Retinal pigment epithelial cell (primary cell): ENCODE data around the gene CELSR1.

Experiments used
- DNase-seq: peaks from one replicate; pipeline ENCODE4 v3.0.0-alpha.2; 2010; ENCODE audit warnings: low read depth
- H3K4me3 ChIP-seq: 2 replicates; pipeline ENCODE4 v1.5.1; 2011; ENCODE audit warnings: mild to moderate bottlenecking, low read length, control low read depth, moderate library complexity
- TF ChIP-seq, protein P1 (sequence below): conservative IDR thresholded peaks from 2 replicates; pipeline ENCODE4 v1.5.1; 2011; ENCODE audit warnings: low read depth, low read length, control low read depth, inconsistent platforms

CELSR1 gene

DNA sequence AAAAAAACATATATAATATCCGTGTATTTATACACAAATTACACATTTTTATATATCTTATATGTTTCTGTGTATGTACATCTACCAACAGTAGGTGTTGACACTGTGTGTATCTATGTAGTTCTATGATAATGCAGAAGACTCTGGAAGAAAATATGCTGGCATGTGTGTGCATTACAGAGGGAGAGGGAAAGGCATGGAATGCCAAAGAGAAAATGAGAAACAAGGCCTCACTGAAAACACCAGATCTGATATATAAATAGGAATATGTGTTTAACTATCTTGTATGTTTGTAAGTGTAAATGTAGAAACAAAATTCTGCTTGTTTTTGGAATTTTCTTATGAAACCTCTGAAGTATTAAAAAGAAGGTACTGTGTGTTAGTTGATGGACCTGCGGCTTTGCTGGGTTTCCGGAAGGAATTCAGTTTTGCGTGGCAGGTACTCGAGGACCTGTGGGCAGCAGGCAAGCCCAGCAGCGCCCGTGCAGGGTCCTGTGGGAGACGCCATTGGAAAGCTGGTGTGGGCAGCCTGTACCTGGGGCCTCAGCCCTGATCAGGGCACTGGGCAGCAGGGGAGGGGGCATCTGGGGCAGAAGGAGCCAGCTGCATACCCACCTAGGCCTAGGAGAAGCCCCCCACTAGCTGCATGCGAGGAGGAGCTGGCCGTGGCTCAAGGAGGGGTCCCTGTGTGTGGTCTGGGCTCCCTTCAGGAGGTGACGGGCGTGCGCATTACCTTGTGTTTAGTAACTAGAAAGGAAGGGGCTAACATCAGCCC is 209.5 kb downstream of the CELSR1 start:
- DNase-seq = no peak
- no peak overlapping the region for H3K4me3 ChIP-seq
- TF ChIP-seq, protein P1, sequence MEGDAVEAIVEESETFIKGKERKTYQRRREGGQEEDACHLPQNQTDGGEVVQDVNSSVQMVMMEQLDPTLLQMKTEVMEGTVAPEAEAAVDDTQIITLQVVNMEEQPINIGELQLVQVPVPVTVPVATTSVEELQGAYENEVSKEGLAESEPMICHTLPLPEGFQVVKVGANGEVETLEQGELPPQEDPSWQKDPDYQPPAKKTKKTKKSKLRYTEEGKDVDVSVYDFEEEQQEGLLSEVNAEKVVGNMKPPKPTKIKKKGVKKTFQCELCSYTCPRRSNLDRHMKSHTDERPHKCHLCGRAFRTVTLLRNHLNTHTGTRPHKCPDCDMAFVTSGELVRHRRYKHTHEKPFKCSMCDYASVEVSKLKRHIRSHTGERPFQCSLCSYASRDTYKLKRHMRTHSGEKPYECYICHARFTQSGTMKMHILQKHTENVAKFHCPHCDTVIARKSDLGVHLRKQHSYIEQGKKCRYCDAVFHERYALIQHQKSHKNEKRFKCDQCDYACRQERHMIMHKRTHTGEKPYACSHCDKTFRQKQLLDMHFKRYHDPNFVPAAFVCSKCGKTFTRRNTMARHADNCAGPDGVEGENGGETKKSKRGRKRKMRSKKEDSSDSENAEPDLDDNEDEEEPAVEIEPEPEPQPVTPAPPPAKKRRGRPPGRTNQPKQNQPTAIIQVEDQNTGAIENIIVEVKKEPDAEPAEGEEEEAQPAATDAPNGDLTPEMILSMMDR = no peak

DNA sequence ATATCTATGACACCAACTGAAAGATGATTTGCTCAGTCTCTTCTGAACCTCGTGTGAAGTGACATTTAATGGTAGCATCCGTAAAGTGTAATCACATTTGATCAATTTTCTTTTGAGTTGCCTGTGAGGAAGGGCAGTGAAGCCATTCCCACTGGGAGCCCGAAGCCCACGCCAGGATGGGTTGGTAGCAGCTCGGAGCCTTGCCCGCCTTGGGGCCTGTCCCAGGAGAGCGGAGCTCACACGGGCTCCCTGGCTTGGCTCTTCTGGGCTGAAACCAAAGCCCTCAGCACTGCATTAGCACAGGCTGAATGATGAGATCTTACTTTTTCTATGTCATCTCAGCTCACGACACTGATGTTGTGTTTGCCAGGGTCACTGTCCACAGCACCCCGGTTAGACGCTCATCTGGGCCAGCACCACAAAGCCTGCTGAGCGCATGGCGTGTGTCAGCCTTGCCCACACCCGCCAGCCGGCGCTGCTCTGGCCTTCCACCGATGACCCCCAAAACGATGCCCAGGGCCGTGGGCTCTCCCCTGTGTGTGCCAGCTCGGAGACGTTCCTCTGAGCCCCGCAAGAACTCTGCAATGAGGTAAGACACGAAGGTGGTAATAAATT is 211.2 kb downstream of the CELSR1 start:
- no peak overlapping the region for H3K4me3 ChIP-seq
- TF ChIP-seq, protein P1 = no peak
- DNase-seq = no peak

DNA sequence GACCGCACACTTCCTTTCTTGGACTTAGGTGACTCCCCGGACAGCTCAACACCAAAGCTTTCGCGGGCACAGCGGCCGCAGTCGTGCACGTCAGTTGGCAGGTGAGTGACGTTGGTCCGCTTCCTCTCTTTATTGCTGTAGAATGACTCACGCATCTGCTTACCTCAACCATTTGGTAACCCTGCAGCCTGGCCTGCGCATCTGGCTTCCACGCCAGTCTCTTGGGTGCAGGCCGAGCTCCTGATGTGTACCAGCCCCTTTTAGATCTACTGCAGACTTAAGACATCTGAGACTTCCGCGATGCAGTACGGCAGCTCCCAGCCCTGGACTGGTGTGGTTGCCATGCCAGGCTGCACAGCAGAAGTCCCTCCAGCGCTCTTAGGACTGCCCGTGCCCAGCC is 214.3 kb downstream of the CELSR1 start:
- H3K4me3 ChIP-seq = no peak overlapping the region
- no peak for DNase-seq
- TF ChIP-seq, protein P1 = no peak

DNA sequence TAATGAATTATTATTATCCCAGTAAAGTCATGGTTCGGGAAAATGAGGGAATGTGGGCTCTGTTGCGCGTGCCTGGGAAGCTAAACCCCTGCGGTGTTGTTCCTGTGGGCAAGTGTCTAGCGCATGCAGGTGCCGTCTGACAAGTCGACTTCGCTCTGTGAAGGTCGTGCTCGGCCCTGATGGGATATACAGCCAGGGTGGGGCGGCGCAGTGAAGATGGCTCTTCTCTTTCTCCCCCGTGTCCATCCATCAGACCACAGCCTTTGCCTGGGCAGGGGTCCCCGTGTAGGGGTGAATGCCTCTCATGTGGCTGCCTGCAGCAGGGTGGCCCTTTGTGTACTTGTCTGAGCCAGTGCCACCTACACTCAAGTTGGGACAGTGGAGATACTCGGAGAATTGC is 214.7 kb downstream of the CELSR1 start:
- TF ChIP-seq, protein P1 = no peak
- DNase-seq = no peak

DNA sequence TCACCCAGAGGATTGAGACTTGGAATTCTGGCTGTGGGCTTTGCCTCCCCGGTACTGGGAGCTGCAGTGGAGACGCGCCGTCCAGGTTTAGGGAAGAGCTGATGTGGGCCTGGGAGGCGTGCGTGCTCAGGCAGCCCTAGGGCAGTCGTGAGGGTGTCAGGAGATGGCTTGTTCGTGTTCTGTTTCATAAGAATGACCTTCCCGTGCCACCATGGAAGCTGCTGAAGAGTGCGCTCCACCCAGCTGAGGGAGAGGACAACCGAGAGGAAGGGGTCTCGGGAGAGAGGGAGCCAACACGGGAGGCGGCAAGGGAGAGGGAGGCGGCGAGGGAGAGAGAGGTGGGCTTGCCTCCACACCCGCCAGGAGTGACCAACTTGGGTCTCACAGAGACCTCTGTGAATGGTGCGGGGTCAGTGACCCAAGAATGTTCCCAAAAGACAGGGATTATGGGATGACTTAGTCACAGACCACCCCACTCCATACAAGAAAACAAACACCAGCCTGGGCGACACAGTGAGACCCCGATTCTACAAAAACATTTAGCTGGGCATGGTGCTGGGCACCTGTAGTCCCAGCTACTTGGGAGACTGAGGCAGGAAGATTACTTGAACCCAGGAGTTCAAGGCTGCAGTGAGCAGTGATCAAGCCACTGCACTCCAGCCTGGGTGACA is 216.6 kb downstream of the CELSR1 start:
- TF ChIP-seq, protein P1 = no peak
- no peak overlapping the region for H3K4me3 ChIP-seq
- DNase-seq = no peak

More for the DNA sequence above, 214.7 kb downstream of the CELSR1 start:
- H3K4me3 ChIP-seq = no peak overlapping the region

DNA sequence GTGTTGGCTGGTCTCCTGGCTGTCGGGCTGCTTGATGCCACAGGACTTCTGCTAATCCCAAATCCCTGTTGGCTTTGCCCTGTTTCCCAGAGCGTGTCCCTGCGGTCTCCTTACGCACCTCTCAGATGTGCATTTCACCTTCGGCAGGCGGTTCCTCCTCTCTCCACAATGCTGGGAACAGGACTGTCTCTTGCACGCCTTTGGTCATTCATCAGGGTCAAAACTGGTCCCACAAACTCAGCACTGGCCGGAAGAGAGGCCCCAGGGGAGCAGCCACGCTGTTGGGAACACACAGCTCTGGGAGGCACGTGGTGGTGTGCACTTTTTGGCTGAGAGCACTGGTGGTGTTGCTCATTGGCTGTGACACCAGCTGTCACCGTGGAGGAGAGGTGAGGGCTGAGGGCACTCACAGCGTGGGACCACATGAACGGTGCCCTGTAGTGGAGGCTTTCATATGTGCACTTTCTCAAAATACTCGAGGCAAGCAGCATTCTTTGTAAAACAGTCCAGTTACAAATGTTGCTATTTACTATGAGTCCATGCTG is 217.2 kb downstream of the CELSR1 start:
- TF ChIP-seq, protein P1 = no peak
- no peak overlapping the region for H3K4me3 ChIP-seq
- no peak for DNase-seq

DNA sequence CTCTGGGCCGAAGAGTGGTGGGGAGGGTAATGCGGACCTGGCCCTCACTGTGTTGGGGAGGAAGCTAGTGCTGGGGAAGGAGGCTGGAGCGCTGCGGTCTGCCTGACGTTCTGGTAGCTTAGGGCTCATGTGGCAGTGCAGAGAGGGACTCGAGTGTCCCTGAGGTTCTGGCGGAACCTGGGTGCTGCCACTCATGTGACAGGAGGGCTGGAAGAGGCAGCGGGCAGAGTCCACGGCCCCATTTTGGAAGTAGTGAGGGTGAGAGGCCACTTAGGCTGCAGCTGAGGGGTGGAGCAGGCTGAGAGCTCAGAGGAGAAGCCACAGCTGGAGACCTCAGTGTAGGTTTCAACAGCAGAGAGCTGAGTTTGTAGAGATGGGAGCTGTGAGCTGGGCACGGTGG is 218.1 kb downstream of the CELSR1 start:
- TF ChIP-seq, protein P1 = no peak
- no peak overlapping the region for H3K4me3 ChIP-seq
- DNase-seq = no peak
